Kidney capillary endothelial cell (primary cell): ENCODE results near the gene CYFIP1.

Experiments used
- DNase-seq: peaks from one replicate; pipeline ENCODE4 v3.0.0-alpha.2; 2018; ENCODE audit warnings: low spot score

Gene CYFIP1

GRCh38 chr15:22918056-22918455 is 62.1 kb downstream of the CYFIP1 start:
- DNase-seq: no peak

- DNase-seq: no peak
Measured at GRCh38 chr15:22917556-22917955, 62.6 kb downstream of the CYFIP1 start.

- no peak for DNase-seq
Measured at GRCh38 chr15:22916606-22917350, 63.4 kb downstream of the CYFIP1 start.

GRCh38 chr15:22915866-22916515 is 64.2 kb downstream of the CYFIP1 start:
- DNase-seq: no peak

GRCh38 chr15:22913646-22914380 is 66.4 kb downstream of the CYFIP1 start:
- no peak for DNase-seq

- no peak for DNase-seq
Measured at GRCh38 chr15:22912256-22912655, 67.9 kb downstream of the CYFIP1 start.

GRCh38 chr15:22911306-22911705 is 68.9 kb downstream of the CYFIP1 start:
- DNase-seq: no peak

GRCh38 chr15:22908830-22909229 is 71.3 kb downstream of the CYFIP1 start:
- DNase-seq: no peak

- DNase-seq: no peak
Measured at GRCh38 chr15:22907161-22907950, 72.8 kb downstream of the CYFIP1 start.

- DNase-seq: no peak
Measured at GRCh38 chr15:22904736-22905135, 75.4 kb downstream of the CYFIP1 start.

- no peak for DNase-seq
Measured at GRCh38 chr15:22903961-22904534, 76.1 kb downstream of the CYFIP1 start.

- no peak for DNase-seq
Measured at GRCh38 chr15:22903427-22903826, 76.7 kb downstream of the CYFIP1 start.

- DNase-seq: no peak
Measured at GRCh38 chr15:22902981-22903380, 77.2 kb downstream of the CYFIP1 start.

- DNase-seq: no peak
Measured at GRCh38 chr15:22902578-22902977, 77.6 kb downstream of the CYFIP1 start.

- no peak for DNase-seq
Measured at GRCh38 chr15:22902046-22902445, 78.1 kb downstream of the CYFIP1 start.

GRCh38 chr15:22895465-22896190 is 84.5 kb downstream of the CYFIP1 start:
- no peak for DNase-seq

GRCh38 chr15:22893881-22894280 is 86.3 kb downstream of the CYFIP1 start:
- no peak for DNase-seq

- no peak for DNase-seq
Measured at GRCh38 chr15:22893081-22893480, 87.1 kb downstream of the CYFIP1 start.

- DNase-seq: no peak
Measured at GRCh38 chr15:22892333-22892732, 87.8 kb downstream of the CYFIP1 start.

GRCh38 chr15:22891426-22892210 is 88.5 kb downstream of the CYFIP1 start:
- DNase-seq: no peak
